Astrocyte (in vitro differentiated cells and primary cell): ENCODE data around the gene PIAS1. TPM values are rescaled to one million over a fixed set of nuclear protein-coding genes. Genes with fewer than 3 reads are reported as not detected.

Experiments
- DNase-seq: peaks from one replicate; pipeline ENCODE4 v3.0.0-alpha.2; 2010; ENCODE audit warnings: low read depth
- FAIRE-seq: peaks from 2 replicates; lab custom pipeline; 2011; peaks lifted over from hg19 to GRCh38; lab: Jason Lieb, UNC
- H2AFZ ChIP-seq: 2 replicates; pipeline ENCODE4 v1.6.0; 2012; ENCODE audit warnings: low read depth, low read length, inconsistent platforms
- H3K27ac ChIP-seq: 2 replicates; pipeline ENCODE4 v1.5.1; 2011; ENCODE audit warnings: low read depth, low read length, inconsistent platforms
- H3K27me3 ChIP-seq: 2 replicates; pipeline ENCODE4 v1.6.0; 2011; ENCODE audit warnings: low read length, inconsistent platforms; ENCODE audit not compliant: insufficient read depth
- H3K36me3 ChIP-seq: 2 replicates; pipeline ENCODE4 v1.5.1; 2011; ENCODE audit warnings: low read length, inconsistent platforms; ENCODE audit not compliant: insufficient read depth
- H3K4me1 ChIP-seq: 2 replicates; pipeline ENCODE4 v1.5.1; 2011; ENCODE audit warnings: low read length, inconsistent platforms; ENCODE audit not compliant: insufficient read depth
- H3K4me2 ChIP-seq: 2 replicates; pipeline ENCODE4 v1.6.0; 2012; ENCODE audit warnings: low read length, inconsistent platforms
- H3K4me3 ChIP-seq: 2 replicates; pipeline ENCODE4 v1.5.1; 2011; ENCODE audit warnings: low read depth, mild to moderate bottlenecking, low read length, inconsistent platforms; ENCODE audit not compliant: insufficient read depth
- H3K79me2 ChIP-seq: 2 replicates; pipeline ENCODE4 v1.6.0; 2012; ENCODE audit warnings: mild to moderate bottlenecking, low read length, inconsistent platforms; ENCODE audit not compliant: insufficient read depth
- H3K9ac ChIP-seq: 2 replicates; pipeline ENCODE4 v1.6.0; 2012; ENCODE audit warnings: mild to moderate bottlenecking, low read length, inconsistent platforms
- H3K9me3 ChIP-seq: 2 replicates; pipeline ENCODE4 v1.5.1; 2012; ENCODE audit warnings: low read depth, mild to moderate bottlenecking, low read length, inconsistent platforms; ENCODE audit not compliant: insufficient read depth
- H4K20me1 ChIP-seq: 2 replicates; pipeline ENCODE4 v1.6.0; 2012; ENCODE audit warnings: low read length, inconsistent platforms; ENCODE audit not compliant: insufficient read depth
- H3K27ac Mint-ChIP-seq: one replicate; pipeline ENCODE4 v1.8.0; 2021; ENCODE audit warnings: mild to moderate bottlenecking, mixed read lengths; ENCODE audit not compliant: unreplicated experiment
- H3K27me3 Mint-ChIP-seq: one replicate; pipeline ENCODE4 v1.8.0; 2021; ENCODE audit warnings: low read depth, mixed read lengths; ENCODE audit not compliant: unreplicated experiment
- H3K36me3 Mint-ChIP-seq: one replicate; pipeline ENCODE4 v1.8.0; 2021; ENCODE audit warnings: low read depth, mixed read lengths; ENCODE audit not compliant: unreplicated experiment
- H3K4me1 Mint-ChIP-seq: one replicate; pipeline ENCODE4 v1.8.0; 2021; ENCODE audit warnings: low read depth, mixed read lengths; ENCODE audit not compliant: unreplicated experiment
- H3K4me3 Mint-ChIP-seq: one replicate; pipeline ENCODE4 v1.8.0; 2021; ENCODE audit warnings: mild to moderate bottlenecking, moderate library complexity, mixed read lengths; ENCODE audit not compliant: unreplicated experiment
- H3K9me3 Mint-ChIP-seq: one replicate; pipeline ENCODE4 v1.8.0; 2021; ENCODE audit warnings: mild to moderate bottlenecking, mixed read lengths; ENCODE audit not compliant: unreplicated experiment
- CTCF ChIP-seq: IDR thresholded peaks from 2 replicates; pipeline ENCODE4 v1.5.1; 2011; ENCODE audit warnings: low read depth, mild to moderate bottlenecking, inconsistent platforms, low read length, moderate library complexity; ENCODE audit not compliant: insufficient read depth
- EZH2 ChIP-seq: IDR thresholded peaks from 2 replicates; pipeline ENCODE4 v1.6.1; 2012; ENCODE audit warnings: mild to moderate bottlenecking, low read length, inconsistent platforms; ENCODE audit not compliant: insufficient read depth
- total RNA-seq: library from RNA; stranded (reverse); gene quantifications from 2 replicates; pipeline ENCODE4 v1.2.1, GENCODE V29; 2021

PIAS1 gene
- total RNA-seq, 1 donor from 2014 or later = 30.2 TPM

- Histone ChIP-seq H4K20me1 (peaks cover 94% of the 10 kb centered on the region), H3K4me2 (no peak overlapping the region), H3K27ac (no peak overlapping the region), H3K9me3 (no peaks in the 10 kb centered on the region), H3K9ac (no peak overlapping the region), H3K4me3 (no peak overlapping the region), H3K4me1 (no peaks in the 10 kb centered on the region), H2AFZ (no peak overlapping the region), H3K79me2 (peaks cover 97% of the 10 kb centered on the region), H3K27me3 (no peaks in the 10 kb centered on the region), H3K36me3 (no peaks in the 10 kb centered on the region)
- no peaks in the 10 kb centered on the region for H3K27me3 Mint-ChIP-seq
- TF ChIP-seq CTCF (no peak), EZH2 (no peak)
- H3K27ac Mint-ChIP-seq = no peak overlapping the region
- no peak for FAIRE-seq
- H3K4me3 Mint-ChIP-seq = no peak overlapping the region
- no peaks in the 10 kb centered on the region for H3K36me3 Mint-ChIP-seq
- H3K4me1 Mint-ChIP-seq = peaks cover 31% of the 10 kb centered on the region
- H3K9me3 Mint-ChIP-seq = no peaks in the 10 kb centered on the region
- no peak for DNase-seq
Measured at GRCh38 chr15:68080334-68080733, 26.2 kb downstream of the PIAS1 start.

GRCh38 chr15:68080783-68081182 is 26.7 kb downstream of the PIAS1 start:
- no peak overlapping the region for H2AFZ ChIP-seq
- no peak overlapping the region for H3K9ac ChIP-seq
- H3K9me3 ChIP-seq = no peaks in the 10 kb centered on the region
- Mint-ChIP-seq H3K4me1 (peaks cover 34% of the 10 kb centered on the region), H3K9me3 (no peaks in the 10 kb centered on the region), H3K27ac (no peak overlapping the region), H3K27me3 (no peaks in the 10 kb centered on the region), H3K36me3 (no peaks in the 10 kb centered on the region), H3K4me3 (no peak overlapping the region)
- H3K4me3 ChIP-seq = no peak overlapping the region
- no peaks in the 10 kb centered on the region for H3K27me3 ChIP-seq
- H3K4me2 ChIP-seq = no peak overlapping the region
- no peak for TF ChIP-seq EZH2
- peaks cover 91% of the 10 kb centered on the region for H4K20me1 ChIP-seq
- DNase-seq (no peak), FAIRE-seq (no peak)
- peaks cover 97% of the 10 kb centered on the region for H3K79me2 ChIP-seq
- H3K36me3 ChIP-seq = no peaks in the 10 kb centered on the region
- H3K4me1 ChIP-seq = no peaks in the 10 kb centered on the region
- H3K27ac ChIP-seq = no peak overlapping the region

- no peak overlapping the region for H3K4me3 Mint-ChIP-seq
- peaks cover 32% of the 10 kb centered on the region for H3K4me1 Mint-ChIP-seq
- peaks cover 85% of the 10 kb centered on the region for H4K20me1 ChIP-seq
Measured at GRCh38 chr15:68081869-68082505, 27.9 kb downstream of the PIAS1 start.

More at GRCh38 chr15:68081869-68082505, 27.9 kb downstream of the PIAS1 start:
- TF ChIP-seq EZH2 (no peak), CTCF (no peak)
- Mint-ChIP-seq H3K36me3 (no peaks in the 10 kb centered on the region), H3K27ac (no peak overlapping the region), H3K27me3 (no peaks in the 10 kb centered on the region), H3K9me3 (no peaks in the 10 kb centered on the region)
- Histone ChIP-seq H3K4me2 (no peak overlapping the region), H3K9me3 (no peaks in the 10 kb centered on the region), H3K9ac (no peak overlapping the region), H3K27me3 (no peaks in the 10 kb centered on the region), H3K27ac (no peak overlapping the region), H3K4me1 (no peaks in the 10 kb centered on the region), H2AFZ (no peak overlapping the region), H3K36me3 (peaks cover 4% of the 10 kb centered on the region), H3K4me3 (no peak overlapping the region), H3K79me2 (peaks cover 95% of the 10 kb centered on the region)
- FAIRE-seq (no peak), DNase-seq (no peak)
